HG03354 (cell line): ENCODE measurements around the gene HOXB7.
A peak's percentile ranks its signal among the peaks of the same experiment; 100 is the strongest.

ENCODE experiments used
- ATAC-seq: cut with Tn5 transposase; IDR thresholded peaks from one replicate; pipeline ENCODE4 v1.9.1; 2021; ENCODE audit warnings: mild to moderate bottlenecking; ENCODE audit not compliant: unreplicated experiment, poor library complexity, severe bottlenecking

The HOXB7 gene

GRCh38 chr17:48625495-48626244 is 14.9 kb upstream of the HOXB7 start:
- ATAC-seq, result no peak

GRCh38 chr17:48624544-48625494 is 14.0 kb upstream of the HOXB7 start:
- no peak for ATAC-seq

DNA sequence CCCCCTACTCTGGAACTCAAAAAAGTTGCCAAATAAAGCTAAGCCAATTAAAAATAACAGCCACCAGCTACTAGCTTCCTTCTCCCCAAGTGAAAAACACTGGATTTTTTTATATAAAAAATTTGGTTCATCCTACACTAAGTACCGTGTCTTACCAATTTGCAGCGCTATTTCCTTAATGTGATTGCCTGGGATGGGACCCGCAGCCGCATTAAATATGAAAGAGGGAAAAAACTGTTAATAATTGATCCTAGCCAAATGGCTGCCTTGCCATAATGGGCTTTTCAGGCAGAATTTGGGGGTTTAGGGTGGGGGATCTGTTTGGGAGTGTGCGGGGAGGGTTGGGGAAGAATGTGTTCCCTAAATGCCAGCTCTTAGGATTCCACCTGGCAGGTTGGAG is 13.3 kb upstream of the HOXB7 start:
- ATAC-seq, result no peak

- no peak for ATAC-seq
Measured at GRCh38 chr17:48623583-48623982, 12.8 kb upstream of the HOXB7 start.

- ATAC-seq, result no peak
Measured at GRCh38 chr17:48622857-48623256, 12.0 kb upstream of the HOXB7 start.

DNA sequence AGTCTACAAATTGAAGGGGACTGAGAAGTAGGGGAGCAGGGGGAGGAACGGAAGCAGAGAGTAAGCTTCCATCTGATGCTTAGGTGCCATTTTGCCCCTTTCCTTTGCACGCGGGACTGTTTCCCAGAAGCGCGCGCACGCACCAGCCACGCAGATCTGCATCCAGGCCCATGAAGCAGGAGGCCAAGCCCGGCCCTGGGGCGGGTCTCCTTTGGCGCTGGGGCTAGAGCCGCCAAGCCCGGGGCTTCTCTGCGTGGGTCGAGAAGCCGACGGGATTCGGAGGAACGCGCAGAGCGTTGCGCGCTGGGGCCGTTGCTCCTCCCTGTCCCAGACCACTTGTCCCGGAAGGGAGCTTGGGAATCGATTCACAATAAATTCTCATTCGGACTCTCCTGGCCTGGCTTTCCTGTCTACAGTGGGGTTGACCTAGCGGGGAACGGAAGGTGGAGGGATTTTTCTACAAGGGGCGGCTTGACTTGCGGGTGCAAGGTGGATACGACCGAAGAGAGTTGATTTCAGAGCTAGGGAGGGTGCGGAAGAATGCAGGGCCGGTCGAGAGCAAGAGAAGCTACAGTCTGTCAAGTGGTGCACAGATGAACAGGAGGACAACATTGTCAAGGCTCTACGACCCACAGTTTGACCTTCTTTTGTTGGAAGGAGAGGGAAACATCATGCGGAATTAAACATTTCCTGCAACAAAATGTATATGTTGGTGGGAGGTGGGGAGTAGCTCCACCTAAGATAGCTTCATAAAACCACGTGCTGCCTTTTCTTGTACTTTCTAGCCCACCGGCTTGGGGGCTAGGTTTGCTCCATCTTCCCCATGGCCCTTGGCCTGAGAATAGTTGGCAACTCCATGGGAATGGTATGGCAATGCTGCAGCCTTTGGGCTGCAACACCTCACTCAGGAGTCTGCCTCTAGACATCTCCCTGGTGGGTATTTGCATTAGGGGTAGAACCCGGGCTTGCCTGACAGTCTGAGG is 10.9 kb upstream of the HOXB7 start:
- no peak for ATAC-seq

DNA sequence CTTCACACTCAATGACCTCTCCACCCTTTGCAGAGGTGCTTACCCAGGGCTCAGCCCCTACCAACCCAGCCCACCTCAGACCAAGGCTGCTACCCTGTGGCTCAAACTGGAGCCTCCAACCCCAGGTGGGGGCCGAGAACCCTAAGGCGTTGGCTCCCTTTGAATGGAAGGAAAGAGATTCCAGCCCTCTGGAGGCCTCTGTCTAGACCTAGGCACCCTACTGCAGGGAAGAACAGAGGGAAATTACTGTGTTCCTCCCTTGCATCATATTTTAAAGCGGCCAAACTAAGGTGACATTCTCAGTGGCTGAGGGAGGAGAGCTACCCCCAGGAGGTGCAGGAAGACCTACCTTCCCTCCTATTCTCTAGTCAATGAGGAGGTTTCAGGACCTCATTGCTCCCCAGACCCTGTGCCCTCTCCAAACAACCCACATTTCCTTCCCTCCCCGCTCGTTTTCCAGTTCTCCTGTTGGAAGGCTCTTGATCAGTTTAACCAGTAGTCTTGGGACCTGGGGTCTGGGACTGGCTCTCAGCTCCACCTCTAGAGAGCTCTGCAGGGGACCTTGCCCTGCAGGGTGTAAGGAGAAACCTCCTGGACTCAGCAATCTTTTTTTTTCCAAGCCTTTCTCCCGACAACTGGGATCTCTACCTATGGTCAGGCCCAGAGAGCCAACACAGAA is 9.8 kb upstream of the HOXB7 start:
- no peak for ATAC-seq

GRCh38 chr17:48619826-48620449 is 9.1 kb upstream of the HOXB7 start:
- no peak for ATAC-seq

DNA sequence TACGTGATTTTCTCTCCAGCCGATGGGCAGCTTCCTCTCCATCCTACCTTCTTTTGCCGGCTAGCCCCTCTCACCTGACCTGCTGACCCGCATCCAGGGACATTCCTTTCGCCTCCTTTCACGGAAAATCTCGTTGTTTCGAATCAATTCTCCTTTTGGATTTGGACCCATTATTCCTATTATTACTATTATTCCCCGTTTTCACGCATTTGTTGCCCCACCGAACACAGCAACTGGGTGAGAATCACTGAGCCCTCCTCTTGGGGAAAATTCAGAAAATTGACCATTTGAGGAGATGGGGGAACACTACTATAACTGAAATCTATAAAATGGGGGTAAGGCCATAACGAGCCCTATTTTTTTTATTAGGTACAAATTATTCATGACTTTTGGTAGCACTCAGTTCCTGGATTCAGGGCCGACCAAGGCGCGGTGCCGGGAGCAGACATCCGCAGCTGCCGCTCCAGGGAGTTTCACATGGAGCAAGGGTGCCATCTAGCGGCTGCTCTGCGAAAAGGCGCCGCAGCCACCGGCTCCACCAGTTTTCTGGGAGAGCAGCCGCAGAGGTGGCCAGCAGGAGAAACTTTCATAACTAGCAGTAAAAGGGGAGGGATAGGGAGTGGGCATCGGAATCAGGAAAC is 7.6 kb upstream of the HOXB7 start:
- peak; percentile 49 for ATAC-seq

GRCh38 chr17:48617471-48618255 is 6.8 kb upstream of the HOXB7 start:
- no peak for ATAC-seq

DNA sequence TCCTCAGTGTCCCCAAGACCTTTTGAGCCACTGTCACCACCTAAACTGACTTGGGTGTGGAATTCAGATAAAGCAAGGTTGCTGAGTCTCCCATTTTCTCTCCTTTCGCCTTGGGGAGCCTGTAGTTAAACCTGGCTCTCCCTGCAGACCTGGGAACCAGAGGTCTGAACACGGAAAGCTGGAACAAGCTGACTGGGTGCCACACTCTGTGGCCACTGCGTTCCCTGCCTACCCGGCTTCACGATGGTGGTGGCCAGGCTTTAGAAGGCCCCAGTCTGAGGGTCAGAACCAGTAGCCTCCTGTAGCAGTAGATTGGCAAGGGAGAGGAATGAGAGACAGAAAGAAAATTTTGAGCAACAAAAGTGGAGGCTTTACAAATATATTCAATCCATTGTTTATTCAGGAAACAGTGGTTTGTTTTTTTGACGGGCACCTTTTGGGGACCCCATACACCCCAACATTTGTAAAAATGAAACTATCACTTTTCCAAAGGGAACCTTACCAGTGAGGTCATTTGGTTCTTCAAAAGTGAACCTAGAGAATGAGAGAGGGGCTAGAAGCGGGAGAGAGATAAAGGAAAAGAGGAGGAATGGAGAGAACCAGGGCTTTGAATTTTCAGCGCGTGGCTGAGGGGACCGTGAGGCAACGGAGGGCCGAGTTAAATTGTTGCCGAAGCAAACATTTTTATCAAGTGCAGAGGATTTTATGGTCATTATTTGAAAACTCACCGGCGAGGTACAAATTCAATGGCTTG is 6.1 kb upstream of the HOXB7 start:
- no peak for ATAC-seq

GRCh38 chr17:48615963-48616716 is 5.3 kb upstream of the HOXB7 start:
- ATAC-seq, result no peak

DNA sequence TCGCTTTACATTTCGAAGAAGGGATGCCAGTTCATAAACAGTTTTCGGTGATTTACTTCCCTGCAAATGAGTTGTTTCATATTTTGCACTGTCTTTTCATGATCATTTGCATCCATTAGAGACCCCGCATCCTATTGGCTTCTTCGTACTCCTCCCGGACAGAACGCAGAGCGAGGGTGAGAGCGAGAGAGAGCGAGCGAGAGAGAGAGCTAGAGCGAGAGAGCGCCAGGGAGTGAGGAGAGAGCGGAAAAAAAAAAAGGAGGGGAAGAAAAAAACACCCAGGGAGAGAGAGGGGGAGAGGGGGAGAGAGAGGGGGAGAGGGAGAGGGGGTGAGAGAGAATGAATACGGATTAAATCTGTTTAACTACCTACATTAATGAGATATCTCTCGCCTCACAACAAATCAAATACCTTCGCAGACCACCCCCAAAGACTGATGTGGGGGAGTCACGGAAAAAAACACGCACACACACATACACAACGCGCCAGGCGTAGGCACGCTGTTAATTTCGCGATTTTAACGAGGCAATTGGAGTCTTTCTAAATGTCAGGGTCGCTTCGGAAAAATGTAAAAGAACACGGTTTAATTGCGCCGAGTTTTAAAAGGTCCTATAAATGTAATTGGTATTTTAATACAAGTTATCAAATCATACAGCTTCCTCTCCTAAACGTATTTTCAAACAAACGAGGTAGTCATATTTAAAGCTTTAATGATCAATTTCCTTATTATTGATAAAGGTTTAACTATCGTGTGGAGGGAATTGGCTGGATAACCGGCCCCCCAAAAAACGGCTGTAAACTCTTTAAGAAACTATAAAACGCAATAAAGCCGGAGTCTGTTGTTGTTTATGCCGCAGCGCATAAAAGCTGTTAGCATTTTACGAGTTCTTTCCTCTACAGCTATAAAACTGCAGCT is 4.5 kb upstream of the HOXB7 start, which contains the start of gene HOXB8:
TSS of gene HOXB8 (minus strand) at position 246 of the 916 bp plus-strand sequence. CDS start 588 bp downstream, outside the sequence.
- no peak for ATAC-seq

DNA sequence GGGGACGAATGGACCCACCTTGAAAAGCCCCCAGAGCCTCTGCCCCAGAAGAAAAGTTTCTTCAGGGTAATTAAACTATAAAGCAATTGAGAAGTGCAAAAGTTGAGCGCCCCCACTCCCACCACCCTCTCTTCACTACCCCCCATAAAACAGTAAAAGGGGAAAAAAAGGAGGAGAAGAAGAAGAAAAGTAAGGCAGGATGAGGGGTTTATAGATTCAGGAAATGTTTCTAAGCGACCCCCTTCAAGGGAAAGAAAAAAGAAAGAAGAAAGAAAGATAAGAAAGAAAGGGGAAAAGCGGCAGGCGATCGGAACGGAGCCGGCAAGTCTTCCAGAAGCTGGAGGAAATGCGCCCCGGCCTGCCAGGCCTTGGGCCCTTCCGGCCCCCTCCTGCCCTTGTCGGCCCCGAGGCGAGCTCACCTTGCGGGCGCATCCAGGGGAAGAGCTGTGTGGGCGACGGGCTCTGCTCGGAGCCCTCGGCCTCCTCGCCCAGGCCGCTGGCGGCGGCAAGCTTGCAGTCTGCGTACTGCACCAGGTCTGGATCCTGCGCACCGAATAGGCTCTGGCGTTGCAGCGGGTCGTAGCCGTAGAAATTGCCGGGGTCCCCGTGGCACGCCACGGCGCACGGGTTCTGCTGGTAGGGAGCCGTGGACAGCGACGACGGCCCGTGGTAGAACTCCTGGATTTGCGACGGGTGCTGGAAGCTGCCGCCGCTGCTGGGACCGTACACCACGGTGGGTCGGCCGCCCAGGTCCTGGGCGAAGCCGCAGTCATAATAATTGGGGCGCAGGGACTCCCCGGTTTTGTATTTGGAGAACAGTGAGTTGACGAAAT is 3.3 kb upstream of the HOXB7 start:
- no peak for ATAC-seq
